ENCODE data around the gene APBA2. TPM values are rescaled to one million over a fixed set of nuclear protein-coding genes. Genes with fewer than 3 reads are reported as not detected.

Gene APBA2
- total RNA-seq, 2 experiments from 2014 or later: 30.8 to 32.0 TPM

GRCh38 chr15:28985316-28985645 is 99.5 kb downstream of the APBA2 start:
- Mint-ChIP-seq H3K4me3 (no peak overlapping the region), H3K4me1 (ENCODE audit: low read depth) (peaks cover 29% of the 10 kb centered on the region), H3K36me3 (ENCODE audit: low read depth) (peaks cover 17% of the 10 kb centered on the region), H3K27ac (peak overlapping the region; percentile 68), H3K27me3 (no peaks in the 10 kb centered on the region), H3K9me3 (peaks cover 7% of the 10 kb centered on the region)
- CTCF ChIA-PET: interaction anchor here (1.2 to 2.9 kb wide), 5 partner anchors 9 to 117 kb away, joined by 3 to 18 read pairs (median 5); no protein-coding TSS in a partner anchor
- POLR2A ChIA-PET: no interaction called here
- ATAC-seq (no peak), DNase-seq (no peak)
- TF ChIP-seq CTCF (IDR thresholded peaks at IDR 0.05): no peak
- intact Hi-C loops (cut with micrococcal nuclease): loop anchor here (10.0 kb wide), 1 partner anchor 100 kb away; no protein-coding TSS in a partner anchor

- CTCF ChIA-PET: interaction anchor here (1.8 kb wide), 1 partner anchor 116 kb away, joined by 7 read pairs; no protein-coding TSS in a partner anchor
- H3K36me3 Mint-ChIP-seq (ENCODE audit: low read depth): peaks cover 14% of the 10 kb centered on the region
- H3K4me3 Mint-ChIP-seq: no peak overlapping the region
- H3K27me3 Mint-ChIP-seq: no peaks in the 10 kb centered on the region
- ATAC-seq: no peak
- POLR2A ChIA-PET: no interaction called here
- H3K9me3 Mint-ChIP-seq: peaks cover 7% of the 10 kb centered on the region
- peaks cover 29% of the 10 kb centered on the region for H3K4me1 Mint-ChIP-seq (ENCODE audit: low read depth)
- no peak for DNase-seq
- intact Hi-C loops (cut with micrococcal nuclease): loop anchor here (10.0 kb wide), 1 partner anchor 99 kb away; no protein-coding TSS in a partner anchor
- H3K27ac Mint-ChIP-seq: no peak overlapping the region
- no peak for TF ChIP-seq CTCF (IDR thresholded peaks at IDR 0.05)
Measured at GRCh38 chr15:28985691-28986090, 99.9 kb downstream of the APBA2 start.

- Mint-ChIP-seq H3K4me3 (no peak overlapping the region), H3K27ac (peak overlapping the region; percentile 34), H3K9me3 (peaks cover 7% of the 10 kb centered on the region), H3K36me3 (ENCODE audit: low read depth) (peaks cover 12% of the 10 kb centered on the region), H3K4me1 (ENCODE audit: low read depth) (peaks cover 29% of the 10 kb centered on the region), H3K27me3 (no peaks in the 10 kb centered on the region)
- ATAC-seq (no peak), DNase-seq (peak; percentile 38)
- ChIA-PET POLR2A (no interaction called here), CTCF (interaction anchor here (1.6 to 1.8 kb wide), 2 partner anchors 104 to 116 kb away, joined by 7 to 8 read pairs; no protein-coding TSS in a partner anchor)
- intact Hi-C loops (cut with micrococcal nuclease): loop anchor here (10.0 kb wide), 1 partner anchor 99 kb away; no protein-coding TSS in a partner anchor
- TF ChIP-seq CTCF (IDR thresholded peaks at IDR 0.05): no peak
Measured at GRCh38 chr15:28986108-28986507, 100.3 kb downstream of the APBA2 start.

GRCh38 chr15:28986726-28987125 is 101.0 kb downstream of the APBA2 start:
- peaks cover 12% of the 10 kb centered on the region for H3K36me3 Mint-ChIP-seq (ENCODE audit: low read depth)
- TF ChIP-seq CTCF (IDR thresholded peaks at IDR 0.05): no peak

GRCh38 chr15:28987337-28987736 is 101.6 kb downstream of the APBA2 start:
- H3K36me3 Mint-ChIP-seq (ENCODE audit: low read depth): peaks cover 12% of the 10 kb centered on the region
- no peak overlapping the region for H3K4me3 Mint-ChIP-seq
- H3K27ac Mint-ChIP-seq: no peak overlapping the region
- POLR2A ChIA-PET: no interaction called here
- peaks cover 7% of the 10 kb centered on the region for H3K9me3 Mint-ChIP-seq
- H3K27me3 Mint-ChIP-seq: no peaks in the 10 kb centered on the region
- TF ChIP-seq CTCF (IDR thresholded peaks at IDR 0.05): no peak
- ATAC-seq (peak; percentile 45), DNase-seq (peak; percentile 34)
- peaks cover 29% of the 10 kb centered on the region for H3K4me1 Mint-ChIP-seq (ENCODE audit: low read depth)
- CTCF ChIA-PET: interaction anchor here (0.7 to 1.6 kb wide), 3 partner anchors 13 to 115 kb away, joined by 3 to 8 read pairs (median 4); no protein-coding TSS in a partner anchor
- intact Hi-C loops (cut with micrococcal nuclease): loop anchor here (10.0 kb wide), 1 partner anchor 97 kb away; no protein-coding TSS in a partner anchor

More at GRCh38 chr15:28986726-28987125, 101.0 kb downstream of the APBA2 start:
- Mint-ChIP-seq H3K9me3 (peaks cover 7% of the 10 kb centered on the region), H3K4me1 (ENCODE audit: low read depth) (peaks cover 29% of the 10 kb centered on the region), H3K27me3 (no peaks in the 10 kb centered on the region), H3K27ac (no peak overlapping the region), H3K4me3 (no peak overlapping the region)
- intact Hi-C loops (cut with micrococcal nuclease): loop anchor here (10.0 kb wide), 1 partner anchor 98 kb away; no protein-coding TSS in a partner anchor
- no peak for DNase-seq
- ChIA-PET POLR2A (no interaction called here), CTCF (interaction anchor here (0.9 to 1.8 kb wide), 3 partner anchors 13 to 115 kb away, joined by 4 to 8 read pairs (median 7); no protein-coding TSS in a partner anchor)
- no peak for ATAC-seq
